Loucy (cell line): ENCODE measurements around the gene BTNL8.
A peak's percentile ranks its signal among the peaks of the same experiment; 100 is the strongest.

ENCODE experiments used
- H2AFZ ChIP-seq: fragments of 200-600 bp; sonication (generic); 2 replicates; pipeline ENCODE4 v1.6.0; 2016; ENCODE audit warnings: antibody characterized with exemption, mild to moderate bottlenecking, low read length, moderate library complexity
- H3F3A ChIP-seq: fragments of 200-600 bp; 2 replicates; pipeline ENCODE4 v1.6.0; 2016; ENCODE audit warnings: antibody characterized with exemption, low read depth, mild to moderate bottlenecking
- H3K27me3 ChIP-seq: fragments of 200-600 bp; sonication (generic); 2 replicates; pipeline ENCODE4 v1.6.1; 2014; ENCODE audit warnings: low read length, mild to moderate bottlenecking; ENCODE audit not compliant: insufficient read depth, poor library complexity, severe bottlenecking
- H3K36me3 ChIP-seq: fragments of 200-600 bp; sonication (generic); 2 replicates; pipeline ENCODE4 v1.6.1; 2016; ENCODE audit warnings: low read length; ENCODE audit not compliant: insufficient read depth
- H3K4me1 ChIP-seq: fragments of 200-600 bp; sonication (generic); 2 replicates; pipeline ENCODE4 v1.5.1; 2014; ENCODE audit warnings: low read length, mild to moderate bottlenecking; ENCODE audit not compliant: insufficient read depth, poor library complexity, severe bottlenecking
- H3K4me2 ChIP-seq: fragments of 200-600 bp; sonication (generic); 2 replicates; pipeline ENCODE4 v1.6.0; 2014; ENCODE audit warnings: antibody characterized with exemption, low read length, low read depth, mild to moderate bottlenecking; ENCODE audit not compliant: poor library complexity, severe bottlenecking
- H3K4me3 ChIP-seq: fragments of 200-600 bp; sonication (generic); 2 replicates; pipeline ENCODE4 v1.5.1; 2014; ENCODE audit warnings: low read length, mild to moderate bottlenecking, mixed read lengths; ENCODE audit not compliant: poor library complexity, severe bottlenecking
- H3K79me2 ChIP-seq: fragments of 200-600 bp; sonication (generic); 2 replicates; pipeline ENCODE4 v1.6.1; 2014; ENCODE audit warnings: low read length; ENCODE audit not compliant: insufficient read depth
- H3K9ac ChIP-seq: fragments of 200-600 bp; sonication (generic); 2 replicates; pipeline ENCODE4 v1.6.0; 2014; ENCODE audit warnings: mild to moderate bottlenecking, low read depth, low read length, moderate library complexity; ENCODE audit not compliant: poor library complexity, severe bottlenecking
- H3K9me2 ChIP-seq: fragments of 200-600 bp; sonication (generic); replicated peaks from 2 replicates; pipeline ENCODE4 v1.6.1; 2016; ENCODE audit warnings: low read depth, low read length, mixed read lengths
- H3K9me3 ChIP-seq: fragments of 200-600 bp; sonication (generic); 2 replicates; pipeline ENCODE4 v1.6.1; 2014; ENCODE audit warnings: mild to moderate bottlenecking, antibody characterized with exemption, low read length, low read depth; ENCODE audit not compliant: insufficient read depth
- H4K20me1 ChIP-seq: fragments of 200-600 bp; sonication (generic); 2 replicates; pipeline ENCODE4 v1.6.0; 2014; ENCODE audit warnings: antibody characterized with exemption, low read length, mild to moderate bottlenecking; ENCODE audit not compliant: insufficient read depth, poor library complexity, severe bottlenecking
- CTCF ChIP-seq: fragments of 200-600 bp; sonication (generic); conservative IDR thresholded peaks from 2 replicates; pipeline ENCODE4 v1.5.1; 2014; ENCODE audit warnings: mild to moderate bottlenecking, antibody characterized with exemption, low read length
- EZH2phosphoT487 ChIP-seq: fragments of 200-600 bp; IDR thresholded peaks from 2 replicates; pipeline ENCODE4 v1.6.1; 2018; ENCODE audit warnings: antibody characterized with exemption, mild to moderate bottlenecking, moderate library complexity, borderline replicate concordance

BTNL8 gene

GRCh38 chr5:180858586-180858985 is 40.4 kb upstream of the BTNL8 start:
- TF ChIP-seq EZH2phosphoT487 (no peak), CTCF (no peak)
- Histone ChIP-seq H3K79me2 (peaks cover 11% of the 10 kb centered on the region), H3K4me3 (no peak overlapping the region)

DNA sequence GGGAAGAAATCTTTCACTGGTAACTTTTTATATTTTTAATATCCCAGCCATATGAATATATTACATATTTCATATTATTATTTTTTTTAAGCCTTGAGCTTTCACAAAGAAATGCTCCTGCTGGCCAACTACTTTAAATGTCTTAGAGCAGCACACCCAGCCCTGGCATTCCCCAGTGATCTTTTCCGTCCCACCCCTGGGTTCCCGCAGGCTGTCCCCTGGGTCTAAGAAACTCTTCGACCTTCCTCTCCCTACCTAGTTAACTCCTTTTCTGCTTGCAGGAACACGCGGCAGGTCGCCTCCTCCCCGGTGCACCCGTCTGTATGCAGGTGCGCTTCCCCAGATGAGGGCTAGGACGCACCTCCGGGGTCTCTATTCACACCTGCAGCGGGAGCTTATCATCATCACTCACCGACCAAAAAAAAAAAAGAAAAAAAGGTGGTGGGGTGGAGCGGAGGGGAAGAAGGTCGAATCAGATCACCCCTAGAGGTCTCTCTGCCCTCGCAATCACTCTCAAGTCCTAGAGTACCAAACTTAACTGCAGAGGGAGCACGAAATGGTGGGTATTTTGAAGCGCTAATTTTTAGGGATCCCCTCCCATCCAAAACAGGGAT is 38.6 kb upstream of the BTNL8 start:
- Histone ChIP-seq H4K20me1 (no peaks in the 10 kb centered on the region), H3F3A (no peaks in the 10 kb centered on the region), H3K9ac (peak overlapping the region; percentile 95), H3K27me3 (no peaks in the 10 kb centered on the region), H2AFZ (peak overlapping the region; percentile 96), H3K79me2 (peaks cover 11% of the 10 kb centered on the region), H3K4me3 (peak overlapping the region; percentile 99), H3K9me2 (no peaks in the 10 kb centered on the region), H3K4me2 (peak overlapping the region; percentile 67), H3K4me1 (peaks cover 7% of the 10 kb centered on the region), H3K36me3 (no peaks in the 10 kb centered on the region), H3K9me3 (no peaks in the 10 kb centered on the region)
- TF ChIP-seq EZH2phosphoT487: no peak
- TF ChIP-seq CTCF: peak; percentile 41; the same call in 1 of the 2 replicates

More at GRCh38 chr5:180858586-180858985, 40.4 kb upstream of the BTNL8 start:
- Histone ChIP-seq H3K4me1 (peaks cover 7% of the 10 kb centered on the region), H3K4me2 (peak overlapping the region; percentile 67), H3K9ac (no peak overlapping the region), H3K36me3 (no peaks in the 10 kb centered on the region), H2AFZ (no peak overlapping the region), H4K20me1 (no peaks in the 10 kb centered on the region), H3K9me3 (no peaks in the 10 kb centered on the region), H3F3A (no peaks in the 10 kb centered on the region), H3K27me3 (no peaks in the 10 kb centered on the region), H3K9me2 (no peaks in the 10 kb centered on the region)

GRCh38 chr5:180860887-180861822 is 37.8 kb upstream of the BTNL8 start, which contains the start of gene ZFP62:
Gene ZFP62, minus strand, starts transcription at chr5:180861276. Its CDS starts 57 bp downstream, at chr5:180861219.
- Histone ChIP-seq H4K20me1 (no peaks in the 10 kb centered on the region), H2AFZ (peak within 1 kb of the TSS; percentile 96), H3K9me2 (no peaks in the 10 kb centered on the region), H3K27me3 (no peaks in the 10 kb centered on the region), H3K79me2 (peaks cover 11% of the 10 kb centered on the region), H3K4me2 (peak within 1 kb of the TSS; percentile 69), H3K4me3 (peak within 1 kb of the TSS; percentile 99), H3F3A (no peaks in the 10 kb centered on the region), H3K4me1 (peaks cover 7% of the 10 kb centered on the region), H3K9me3 (no peaks in the 10 kb centered on the region), H3K36me3 (no peaks in the 10 kb centered on the region), H3K9ac (peak within 1 kb of the TSS; percentile 95)
- TF ChIP-seq EZH2phosphoT487 (no peak), CTCF (no peak)
